Esophagus squamous epithelium (tissue), 5 donors: ENCODE data around the gene CDT1. TPM values are rescaled to one million over a fixed set of nuclear protein-coding genes. Genes with fewer than 3 reads are reported as not detected.

Source experiments
- DNase-seq: peaks from one replicate; lab custom pipeline; 2025; lab: John Stamatoyannopoulos, UW
- H3K27ac ChIP-seq, 4 donors: fragments of 200-600 bp; sonication (generic); one replicate each; pipeline ENCODE4 v1.5.1; 2016 to 2019; ENCODE audit warnings: mild to moderate bottlenecking in 1 of 4
- H3K27me3 ChIP-seq, 4 donors: fragments of 200-600 bp; sonication (generic); 1 replicate in 3 of 4; 2 replicates in 1 of 4; pipeline versions ENCODE4 v1.5.1 to v1.6.0; 2017 to 2021; ENCODE audit warnings: antibody characterized with exemption in 1 of 4
- H3K36me3 ChIP-seq, 3 donors: fragments of 200-600 bp; sonication (generic); one replicate each; pipeline ENCODE4 v1.5.1; 2016 to 2019
- H3K4me1 ChIP-seq, 3 donors: fragments of 200-600 bp; sonication (generic); one replicate each; pipeline ENCODE4 v1.5.1; 2017 to 2019
- H3K4me3 ChIP-seq, 4 donors: fragments of 200-600 bp; sonication (generic); 1 replicate in 3 of 4; 2 replicates in 1 of 4; pipeline ENCODE4 v1.5.1; 2016 to 2019; ENCODE audit warnings: mild to moderate bottlenecking in 2 of 4, moderate library complexity in 1 of 4
- H3K9me3 ChIP-seq, 3 donors: fragments of 200-600 bp; sonication (generic); one replicate each; pipeline ENCODE4 v1.5.1; 2016 to 2019
- POLR2A ChIP-seq, 4 donors: fragments of 450-650 bp; IDR thresholded peaks; one replicate each; pipeline ENCODE4 v1.6.1; 2017; ENCODE audit warnings: antibody characterized with exemption in 4 of 4, mild to moderate bottlenecking in 4 of 4, moderate library complexity in 3 of 4
- WGBS, 2 donors: methylation state at CpG; one replicate each; pipeline ENCODE4 v1.1.5; 2018; 5-methylcytosine and 5-hydroxymethylcytosine counted together
- intact Hi-C: fragments of 100-400 bp; cut with DNase I; formaldehyde crosslinking; loops from one replicate; pipeline ENCODE4 v1.15.0; 2022
- total RNA-seq, 4 donors: library from RNA; depleted of rRNA; stranded (reverse); fragments of >200 nt; gene quantifications; one replicate each; pipeline ENCODE4 v1.1.0, GENCODE V29; 2016
- TF ChIP-seq, protein P1 (sequence below), 6 experiments: fragments of 450-650 bp in 4 of 6; fragments of 200-600 bp in 2 of 6; sonication (generic) in 2 of 6; IDR thresholded peaks; one replicate each; pipeline ENCODE4 v1.5.1; 2016 to 2019; ENCODE audit warnings: antibody characterized with exemption in 6 of 6, mild to moderate bottlenecking in 4 of 6, moderate library complexity in 4 of 6
- donor health status: DM: yes; HTN: yes; CAD: no.

CDT1 gene
- total RNA-seq, 4 donors from 2014 or later = 7.7 to 20.7 (median 11.2) TPM

DNA sequence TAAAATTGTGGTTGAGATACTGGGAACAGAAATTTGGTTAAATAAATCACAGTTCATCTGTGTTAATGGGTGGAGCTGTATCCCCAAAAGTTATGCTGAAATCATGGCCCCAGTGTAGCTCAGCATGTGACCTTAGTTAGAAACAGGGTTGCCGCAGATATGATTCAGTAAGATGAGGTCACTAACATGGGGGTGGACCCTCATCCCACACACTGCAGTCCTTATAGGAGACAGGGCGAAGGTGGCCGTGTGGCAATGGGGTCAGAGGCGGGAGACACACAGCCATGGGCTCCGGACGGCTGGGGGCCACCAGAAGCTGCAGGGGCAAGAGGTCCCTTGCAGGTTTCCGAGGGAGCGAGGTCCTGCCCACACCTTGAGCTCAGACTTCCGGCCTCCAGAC is 42.5 kb downstream of the CDT1 start:
- no peaks in the 10 kb centered on the region for H3K27me3 ChIP-seq
- no peak overlapping the region for H3K4me3 ChIP-seq
- peaks cover 0 to 73% (median 0%) of the 10 kb centered on the region in 3 donors for H3K36me3 ChIP-seq
- 91 to 95% methylated on average over 9 of the region's 9 CpGs for WGBS, 2 donors
- TF ChIP-seq, protein P1, sequence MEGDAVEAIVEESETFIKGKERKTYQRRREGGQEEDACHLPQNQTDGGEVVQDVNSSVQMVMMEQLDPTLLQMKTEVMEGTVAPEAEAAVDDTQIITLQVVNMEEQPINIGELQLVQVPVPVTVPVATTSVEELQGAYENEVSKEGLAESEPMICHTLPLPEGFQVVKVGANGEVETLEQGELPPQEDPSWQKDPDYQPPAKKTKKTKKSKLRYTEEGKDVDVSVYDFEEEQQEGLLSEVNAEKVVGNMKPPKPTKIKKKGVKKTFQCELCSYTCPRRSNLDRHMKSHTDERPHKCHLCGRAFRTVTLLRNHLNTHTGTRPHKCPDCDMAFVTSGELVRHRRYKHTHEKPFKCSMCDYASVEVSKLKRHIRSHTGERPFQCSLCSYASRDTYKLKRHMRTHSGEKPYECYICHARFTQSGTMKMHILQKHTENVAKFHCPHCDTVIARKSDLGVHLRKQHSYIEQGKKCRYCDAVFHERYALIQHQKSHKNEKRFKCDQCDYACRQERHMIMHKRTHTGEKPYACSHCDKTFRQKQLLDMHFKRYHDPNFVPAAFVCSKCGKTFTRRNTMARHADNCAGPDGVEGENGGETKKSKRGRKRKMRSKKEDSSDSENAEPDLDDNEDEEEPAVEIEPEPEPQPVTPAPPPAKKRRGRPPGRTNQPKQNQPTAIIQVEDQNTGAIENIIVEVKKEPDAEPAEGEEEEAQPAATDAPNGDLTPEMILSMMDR (IDR thresholded peaks at IDR 0.05) = no peak
- no peak for TF ChIP-seq POLR2A (IDR thresholded peaks at IDR 0.05)
- intact Hi-C loops = no loop called here
- DNase-seq = no peak
- H3K9me3 ChIP-seq = no peaks in the 10 kb centered on the region
- no peak overlapping the region for H3K27ac ChIP-seq
- H3K4me1 ChIP-seq = no peaks in the 10 kb centered on the region

DNA sequence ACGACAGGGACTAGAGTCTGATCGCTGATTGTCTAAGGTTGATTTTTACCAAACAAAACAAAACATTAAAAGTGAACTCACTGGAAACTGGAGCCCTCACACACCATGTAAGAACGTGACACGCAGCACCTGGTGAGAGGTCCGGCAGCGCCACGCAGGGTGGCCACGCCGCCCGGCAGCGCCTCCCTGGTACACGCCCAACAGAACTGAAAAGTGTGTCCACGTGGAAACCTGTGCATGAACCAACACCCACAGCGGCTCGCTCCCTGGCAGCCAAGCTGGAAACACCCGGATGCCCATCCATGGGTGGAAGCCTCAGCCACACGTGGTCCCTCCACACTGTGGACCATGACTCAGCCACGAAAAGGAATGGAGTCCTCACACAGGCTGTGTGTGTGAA is 44.1 kb downstream of the CDT1 start:
- Histone ChIP-seq H3K36me3 (peaks cover 0 to 67% (median 0%) of the 10 kb centered on the region in 3 donors), H3K27ac (no peak overlapping the region), H3K4me3 (no peak overlapping the region), H3K27me3 (no peaks in the 10 kb centered on the region), H3K9me3 (no peaks in the 10 kb centered on the region), H3K4me1 (no peaks in the 10 kb centered on the region)
- TF ChIP-seq, protein P1 (IDR thresholded peaks at IDR 0.05) = no peak
- no peak for TF ChIP-seq POLR2A (IDR thresholded peaks at IDR 0.05)
- 80% methylated on average over 2 to 3 of the region's 18 CpGs for WGBS, 2 donors
- intact Hi-C loops = no loop called here
- no peak for DNase-seq

DNA sequence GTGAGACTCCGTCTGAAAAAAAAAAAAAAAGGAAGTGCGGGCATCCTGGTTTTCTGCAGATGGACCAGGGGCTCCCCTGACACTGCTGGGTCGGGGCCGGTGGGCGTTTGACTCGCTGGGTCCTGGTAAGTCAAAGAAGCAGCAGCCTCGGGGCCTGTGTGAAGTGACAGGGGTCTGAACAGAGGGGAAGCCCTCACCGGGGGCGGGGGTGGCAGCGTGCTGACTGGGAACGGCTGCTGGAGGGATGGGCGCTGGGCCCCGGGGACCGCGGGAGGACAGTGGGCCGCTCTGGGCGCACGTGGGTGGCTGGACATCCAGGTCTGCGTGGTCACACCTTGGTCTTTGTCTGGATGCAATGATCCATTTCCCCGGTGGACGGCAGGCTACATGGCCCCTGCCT is 45.0 kb downstream of the CDT1 start:
- TF ChIP-seq POLR2A (IDR thresholded peaks at IDR 0.05) = no peak
- TF ChIP-seq, protein P1 (IDR thresholded peaks at IDR 0.05) = no peak
- peaks cover 0 to 2% (median 0%) of the 10 kb centered on the region in 3 donors for H3K4me1 ChIP-seq
- intact Hi-C loops = no loop called here
- H3K27ac ChIP-seq = no peak overlapping the region
- DNase-seq = no peak
- H3K27me3 ChIP-seq = no peaks in the 10 kb centered on the region
- 84 to 91% methylated on average over 7 to 8 of the region's 21 CpGs for WGBS, 2 donors
- peaks cover 0 to 63% (median 0%) of the 10 kb centered on the region in 3 donors for H3K36me3 ChIP-seq
- H3K4me3 ChIP-seq = no peak overlapping the region
- no peaks in the 10 kb centered on the region for H3K9me3 ChIP-seq

DNA sequence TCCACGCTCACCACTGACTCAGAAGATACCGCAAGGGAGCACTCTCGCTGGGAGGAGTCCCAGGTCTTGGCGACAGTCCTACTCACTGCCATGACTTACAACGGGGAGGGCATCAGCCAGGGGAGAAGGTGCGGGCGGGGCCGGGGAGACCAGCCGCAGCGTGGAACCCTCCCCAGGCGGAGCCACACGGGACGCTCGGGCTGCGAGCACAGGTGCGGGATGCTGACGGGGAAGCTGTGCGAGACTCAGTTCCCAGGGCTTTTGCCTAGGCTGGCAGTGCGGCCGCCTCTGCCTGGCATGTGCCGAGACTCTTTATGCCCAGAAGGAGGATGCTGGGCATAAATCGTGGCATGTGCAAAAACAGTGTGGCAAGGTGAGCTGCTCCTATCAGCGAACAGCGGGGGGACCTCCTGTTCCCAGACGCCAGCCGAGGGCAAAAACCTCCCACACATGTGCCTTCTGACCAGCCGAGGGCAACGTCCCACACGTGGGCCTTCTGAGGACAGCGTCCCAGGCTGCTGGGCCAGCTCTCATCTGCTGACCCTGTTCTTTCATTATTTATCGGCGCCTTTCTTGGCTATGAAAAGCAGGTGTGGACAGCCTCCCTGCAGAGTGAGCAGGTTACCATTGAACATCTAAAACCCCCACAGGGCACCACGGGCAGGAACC is 47.1 kb downstream of the CDT1 start:
- 93 to 94% methylated on average over 15 to 19 of the region's 33 CpGs for WGBS, 2 donors
- no peak for DNase-seq
- Histone ChIP-seq H3K36me3 (peaks cover 0 to 61% (median 0%) of the 10 kb centered on the region in 3 donors), H3K9me3 (no peaks in the 10 kb centered on the region), H3K27me3 (no peaks in the 10 kb centered on the region), H3K27ac (no peak overlapping the region), H3K4me3 (no peak overlapping the region), H3K4me1 (peaks cover 2 to 24% (median 5%) of the 10 kb centered on the region in 3 donors)
- TF ChIP-seq, protein P1 (IDR thresholded peaks at IDR 0.05) = no peak
- TF ChIP-seq POLR2A (IDR thresholded peaks at IDR 0.05) = no peak
- intact Hi-C loops = no loop called here

DNA sequence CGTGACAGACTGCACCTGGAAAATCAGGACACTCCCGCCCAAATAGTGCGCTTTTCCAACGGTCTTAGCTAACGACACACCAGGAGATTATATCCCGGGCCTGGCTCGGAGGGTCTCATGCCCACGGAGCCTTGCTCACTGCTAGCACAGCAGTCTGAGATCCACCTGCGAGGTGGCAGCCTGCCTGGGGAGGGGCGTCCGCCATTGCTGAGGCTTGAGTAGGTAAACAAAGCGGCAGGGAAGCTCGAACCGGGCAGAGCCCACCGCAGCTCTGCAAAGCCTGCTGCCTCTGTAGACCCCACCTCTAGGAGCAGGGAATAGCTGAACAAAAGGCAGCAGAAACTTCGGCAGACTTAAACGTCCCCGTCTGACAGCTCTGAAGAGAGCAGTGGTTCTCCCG is 48.0 kb downstream of the CDT1 start:
- H3K9me3 ChIP-seq = no peaks in the 10 kb centered on the region
- peaks cover 0 to 61% (median 0%) of the 10 kb centered on the region in 3 donors for H3K36me3 ChIP-seq
- intact Hi-C loops = no loop called here
- peaks cover 7 to 32% (median 12%) of the 10 kb centered on the region in 3 donors for H3K4me1 ChIP-seq
- H3K27ac ChIP-seq = no peak overlapping the region
- 90% methylated on average over 19 of the region's 19 CpGs; no CpG with 5 or more reads in 1 of the 2 donors for WGBS, 2 donors
- DNase-seq = no peak
- H3K27me3 ChIP-seq = no peaks in the 10 kb centered on the region
- no peak for TF ChIP-seq POLR2A (IDR thresholded peaks at IDR 0.05)
- TF ChIP-seq, protein P1 (IDR thresholded peaks at IDR 0.05) = no peak
- no peak overlapping the region for H3K4me3 ChIP-seq
